Measurements from ENCODE around the gene OPN5.
"Not testable (repeated sequence)": the region's sequence is repeated elsewhere in the genome, so short reads cannot be mapped to it uniquely, and the experiment has no call there.

Gene OPN5

GRCh38 chr6:47781732-47782131, at the start of gene OPN5:
Gene OPN5, plus strand, starts transcription at chr6:47782032. Its CDS starts 35 bp downstream, at chr6:47782067.
- no peak for DNase-seq (ENCODE audit: low read depth in 2 of 2)

DNA sequence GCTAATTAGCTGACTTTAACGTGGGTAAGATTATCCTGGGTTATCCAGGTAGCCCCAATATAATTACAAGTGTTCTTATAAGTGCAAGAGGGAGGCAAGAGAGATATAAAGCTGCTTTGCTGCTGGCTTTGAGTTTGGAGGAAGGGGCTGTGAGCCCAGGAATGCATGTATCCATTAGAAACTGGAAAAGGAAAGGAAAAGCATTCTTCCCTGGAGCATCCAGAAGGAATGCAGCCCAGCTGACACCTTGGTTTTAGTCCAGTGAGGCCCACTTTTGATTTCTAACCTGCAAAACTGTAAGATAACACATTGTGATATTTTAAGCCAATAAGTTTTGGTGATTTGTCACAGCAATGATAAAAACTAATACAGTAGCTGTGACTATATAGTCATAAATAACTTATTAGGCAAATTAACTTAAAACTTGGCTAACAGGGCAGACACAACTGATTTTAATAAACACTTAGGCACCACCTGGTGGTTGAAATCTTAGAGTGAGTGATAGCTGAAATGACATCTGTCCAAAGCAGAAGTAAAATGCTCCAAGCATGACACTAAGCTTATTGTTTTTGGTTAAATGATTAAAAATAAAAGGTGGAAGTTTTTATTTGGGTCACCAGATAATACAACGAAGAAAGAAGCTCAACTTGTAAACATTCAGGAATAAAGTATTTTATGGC, 47.8 kb upstream of the OPN5 start:
- no peak for DNase-seq (ENCODE audit: low read depth in 2 of 2)

DNA sequence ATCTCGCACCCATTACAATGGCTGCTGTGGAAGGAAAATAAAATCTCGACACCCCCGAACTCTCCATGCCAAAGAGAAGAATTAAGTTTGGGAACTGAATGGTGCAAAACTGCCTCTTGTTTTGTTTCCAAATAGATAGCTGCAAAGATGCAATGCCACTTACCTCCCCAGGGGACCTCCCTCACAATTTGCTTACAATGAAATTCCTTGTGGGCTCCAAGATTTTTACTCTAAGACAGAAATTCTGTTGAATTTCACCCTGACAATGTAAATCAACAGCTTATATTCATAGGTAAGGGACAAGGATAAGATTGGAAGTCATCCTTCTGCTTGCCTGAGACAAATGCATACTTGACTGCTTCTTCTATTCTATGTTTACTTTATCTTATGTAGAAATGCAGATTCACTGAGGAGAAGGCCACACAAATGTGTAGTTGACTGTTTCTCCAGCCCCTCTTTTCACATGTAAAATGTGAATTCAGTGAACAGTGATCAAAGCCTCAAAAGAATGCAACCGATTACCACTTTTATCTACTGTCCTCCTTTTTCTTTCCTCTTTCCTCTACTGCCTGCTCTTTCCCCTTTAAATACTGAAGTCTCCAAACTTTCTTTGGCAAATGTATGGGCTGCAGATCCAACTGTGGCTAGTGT, 46.9 kb upstream of the OPN5 start:
- no peak for DNase-seq (ENCODE audit: low read depth in 2 of 2)

DNA sequence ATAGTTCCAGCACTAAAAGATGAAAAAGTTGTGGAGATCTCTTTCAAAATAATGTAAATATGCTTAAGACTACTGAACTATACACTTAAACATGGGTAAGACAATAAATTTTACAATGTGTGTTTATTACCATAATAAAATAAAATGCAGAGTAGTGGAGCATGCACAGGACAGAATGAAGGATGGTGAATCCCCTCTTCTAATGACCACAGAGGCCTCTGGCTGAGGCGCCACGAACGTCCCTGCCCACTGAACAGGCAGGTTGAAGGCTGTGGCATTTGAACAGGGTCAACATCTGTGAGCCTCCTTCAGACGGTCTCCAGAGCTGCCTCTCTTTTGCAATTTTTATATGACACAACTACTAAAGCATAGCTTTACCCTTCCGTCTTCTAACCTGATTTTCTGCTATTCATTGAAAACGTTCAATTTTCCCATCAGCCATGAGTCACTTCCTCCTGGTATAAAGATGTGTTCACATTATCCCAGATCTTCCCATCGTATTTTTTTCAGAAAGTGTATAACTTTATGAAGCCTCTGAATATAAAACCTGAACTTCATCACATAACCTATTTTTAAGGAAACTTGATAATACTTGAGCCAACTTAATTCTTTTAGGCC, 45.6 kb upstream of the OPN5 start:
- no peak for DNase-seq (ENCODE audit: low read depth in 2 of 2)

DNA sequence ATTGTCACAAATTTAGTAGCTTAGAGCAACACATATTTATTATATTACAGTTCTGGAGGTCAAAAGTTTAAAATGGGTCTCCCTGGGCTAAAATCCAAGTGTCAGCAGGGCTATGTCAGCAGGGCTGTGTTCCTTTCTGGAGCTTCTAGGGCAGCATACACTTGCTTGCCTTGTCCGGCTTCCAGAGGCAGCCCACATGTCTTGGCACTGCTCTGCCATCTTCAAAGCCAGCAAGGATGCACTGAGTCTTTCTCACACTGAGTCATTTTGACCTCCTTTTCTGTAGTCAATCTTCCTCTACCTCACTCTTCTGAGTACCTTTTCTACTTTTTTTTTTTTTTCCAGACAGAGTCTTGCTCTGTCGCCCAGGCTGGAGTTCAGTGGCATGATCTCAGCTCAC, 44.4 kb upstream of the OPN5 start:
- no peak for DNase-seq (ENCODE audit: low read depth in 2 of 2)

DNA sequence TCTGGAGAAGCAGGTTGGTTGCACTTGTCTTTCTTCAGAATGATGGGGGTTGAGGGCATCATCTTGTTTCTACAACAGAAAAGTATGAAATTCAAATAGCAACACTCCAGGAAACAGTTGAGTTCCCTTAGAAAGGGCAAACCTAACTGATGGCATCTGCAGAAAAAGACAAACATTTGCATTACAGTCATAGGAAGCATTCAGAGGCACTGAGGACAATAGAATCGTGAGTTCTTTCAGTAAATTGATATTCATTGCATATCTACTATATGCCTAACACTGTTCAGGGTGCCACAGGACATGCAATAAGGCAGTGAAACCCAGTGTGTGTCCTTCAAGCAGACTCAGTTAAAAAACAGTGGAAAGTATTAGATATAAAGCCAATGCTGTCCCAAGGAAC, 41.1 kb upstream of the OPN5 start:
- no peak for DNase-seq (ENCODE audit: low read depth in 2 of 2)

- no peak for DNase-seq (ENCODE audit: low read depth in 2 of 2)
These were observed 40.0 kb upstream of the OPN5 start for GRCh38 chr6:47741807-47742206.

GRCh38 chr6:47743744-47744143, 38.1 kb upstream of the OPN5 start:
- DNase-seq (ENCODE audit: low read depth in 2 of 2), result no peak

DNA sequence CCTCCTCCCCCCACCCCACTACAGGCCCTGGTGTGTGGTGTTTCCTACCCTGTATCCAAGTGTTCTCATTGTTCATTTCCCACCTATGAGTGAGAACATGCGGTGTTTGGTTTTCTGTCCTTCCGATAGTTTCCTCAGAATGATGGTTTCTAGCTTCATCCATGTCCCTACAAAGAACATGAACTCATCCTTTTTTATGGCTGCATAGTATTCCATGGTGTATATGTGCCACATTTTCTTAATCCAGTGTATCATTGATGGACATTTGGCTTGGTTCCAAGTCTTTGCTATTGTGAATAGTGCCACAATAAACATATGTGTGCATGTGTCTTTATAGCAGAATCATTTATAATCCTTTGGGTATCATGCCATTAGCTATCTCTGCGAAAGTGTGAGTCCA, 36.6 kb upstream of the OPN5 start:
- DNase-seq (ENCODE audit: low read depth in 2 of 2), result not testable (repeated sequence)

GRCh38 chr6:47749757-47750156, 32.1 kb upstream of the OPN5 start:
- no peak for DNase-seq (ENCODE audit: low read depth in 2 of 2)

GRCh38 chr6:47752801-47753200, 29.0 kb upstream of the OPN5 start:
- DNase-seq (ENCODE audit: low read depth in 2 of 2), result no peak

DNA sequence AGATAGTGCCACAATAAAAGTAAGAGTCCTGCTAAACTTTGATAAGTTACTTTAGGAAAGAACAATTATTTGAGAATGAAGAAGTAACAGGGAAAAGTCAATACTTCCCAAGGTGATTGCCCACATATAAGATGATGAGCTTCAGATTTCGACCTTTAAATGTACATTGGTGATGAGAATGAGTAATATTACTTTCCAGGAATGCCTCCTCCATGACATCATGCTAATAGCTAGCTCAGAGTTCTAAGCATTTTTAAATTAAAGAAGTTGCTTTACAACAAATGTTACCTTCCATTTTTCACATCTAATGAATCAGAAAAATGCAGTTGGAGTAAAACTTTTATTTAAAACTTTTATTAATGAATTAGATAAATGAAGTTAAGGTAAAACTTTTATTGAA, 22.5 kb upstream of the OPN5 start:
- no peak for DNase-seq (ENCODE audit: low read depth in 2 of 2)

GRCh38 chr6:47762502-47762901, 19.3 kb upstream of the OPN5 start:
- no peak for DNase-seq (ENCODE audit: low read depth in 2 of 2)

GRCh38 chr6:47766445-47766844, 15.4 kb upstream of the OPN5 start:
- DNase-seq (ENCODE audit: low read depth in 2 of 2), result no peak

- no peak for DNase-seq (ENCODE audit: low read depth in 2 of 2)
These were observed 14.7 kb upstream of the OPN5 start for GRCh38 chr6:47767102-47767501.

DNA sequence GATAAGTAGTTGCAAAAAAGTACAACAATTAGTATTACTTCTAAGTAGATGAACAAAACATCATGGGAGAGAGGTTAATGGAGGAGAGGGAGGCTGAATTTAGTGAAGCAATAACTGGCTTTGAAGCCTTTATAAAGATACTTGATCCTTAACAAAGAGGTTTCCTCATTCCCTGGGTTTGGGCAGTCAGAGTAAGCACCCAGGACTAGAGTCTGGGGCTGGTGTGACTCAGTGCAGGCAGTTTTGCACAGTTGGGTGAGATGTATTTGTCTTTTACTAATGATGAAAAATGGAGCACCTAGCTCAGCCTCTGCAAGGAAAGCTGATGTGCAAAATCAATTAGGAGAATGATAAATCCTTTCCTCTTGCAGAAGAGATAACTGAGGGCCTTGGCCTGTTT, 11.8 kb upstream of the OPN5 start:
- no peak for DNase-seq (ENCODE audit: low read depth in 2 of 2)

DNA sequence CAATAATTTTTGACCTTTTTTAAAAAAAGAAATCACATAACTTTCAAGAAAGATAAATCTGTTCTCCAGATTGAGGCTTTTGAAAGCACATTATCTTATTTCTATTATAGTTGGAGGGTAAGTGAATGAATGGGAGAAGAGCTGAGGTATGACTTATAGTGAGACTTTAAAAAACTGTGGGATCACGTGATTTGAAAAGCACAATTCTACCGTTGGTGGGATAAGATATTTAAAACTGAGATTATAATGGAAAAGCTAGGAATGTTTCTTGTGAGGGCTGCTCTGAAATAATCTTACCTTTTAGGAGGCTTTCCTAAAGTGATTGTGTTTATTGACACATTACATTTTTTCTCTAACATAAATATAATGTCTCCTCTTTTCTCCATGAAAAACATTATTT, 9.5 kb upstream of the OPN5 start:
- no peak for DNase-seq (ENCODE audit: low read depth in 2 of 2)

GRCh38 chr6:47773005-47773404, 8.8 kb upstream of the OPN5 start:
- DNase-seq (ENCODE audit: low read depth in 2 of 2), result no peak

DNA sequence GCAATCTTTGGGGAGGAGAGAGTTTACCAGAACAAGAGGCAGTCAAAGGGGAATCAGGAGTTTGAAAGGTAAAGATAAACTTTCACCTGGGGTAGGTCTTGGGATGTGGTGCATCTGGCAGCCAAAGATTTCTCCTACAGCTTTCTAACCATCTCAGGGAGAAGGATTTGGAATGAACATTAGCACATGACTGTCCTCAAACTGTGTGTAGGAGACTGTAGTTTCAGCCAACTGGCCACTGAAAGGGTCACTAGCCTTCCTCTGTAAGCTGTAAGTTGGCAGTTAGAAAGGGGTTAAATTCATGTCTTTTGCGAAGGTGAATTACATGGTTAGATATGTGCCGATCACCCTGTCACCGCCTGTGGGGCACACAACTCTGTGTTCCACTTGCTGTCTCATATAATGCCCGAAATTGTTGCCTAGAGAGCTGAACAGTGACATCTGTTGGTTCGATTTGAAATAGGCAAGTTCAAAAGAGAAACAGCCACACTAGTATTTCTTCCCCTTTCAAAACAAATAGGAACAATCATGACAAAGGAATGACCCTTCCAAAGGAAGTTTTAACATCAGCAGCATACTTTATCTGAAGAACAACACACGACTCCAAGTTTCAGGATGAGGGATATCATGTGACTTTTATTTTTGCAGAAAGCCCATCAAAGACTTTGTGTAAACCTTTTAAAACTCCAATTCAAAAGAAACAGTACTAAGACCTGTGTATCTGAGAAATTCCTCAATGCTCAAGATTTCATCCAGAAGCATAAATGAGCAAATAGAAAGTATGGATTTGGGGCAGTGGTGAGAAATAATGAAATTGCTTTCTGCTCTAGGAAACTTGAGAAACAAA, 1.1 kb upstream of the OPN5 start:
- DNase-seq (ENCODE audit: low read depth in 2 of 2), result peak in 1 of 2 donors; percentile 3

DNA sequence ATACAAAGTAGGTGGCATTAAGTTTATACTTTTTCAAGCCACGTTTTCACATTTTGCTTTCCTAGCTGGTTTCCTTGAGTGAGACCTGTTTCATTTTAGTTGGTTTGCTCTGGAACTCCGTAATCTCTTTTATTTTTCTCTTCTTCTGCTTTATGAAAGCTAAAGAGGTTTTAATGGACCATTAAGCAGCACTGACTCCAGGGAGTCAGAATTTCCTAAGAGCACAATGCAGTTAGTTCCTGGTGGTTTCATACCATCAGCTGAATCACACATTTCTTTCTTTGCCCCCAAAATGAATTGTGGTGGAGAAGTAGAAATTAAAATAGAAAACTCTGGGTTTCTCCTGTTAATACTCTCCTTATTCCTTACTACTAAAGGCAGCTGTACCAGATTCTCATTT, 3.4 kb downstream of the OPN5 start:
- DNase-seq (ENCODE audit: low read depth in 2 of 2), result no peak

- peak; percentile 20 to 30 for DNase-seq (ENCODE audit: low read depth in 2 of 2)
These were observed 6.0 kb downstream of the OPN5 start for GRCh38 chr6:47787620-47788497.

All from stimulated activated CD4-positive, alpha-beta T cell treated with anti-CD3 and anti-CD28 coated beads, Interleukin-15, amount 100 ng/mL, for 48 hours (primary cell).